BE2C (cell line): Measurements from ENCODE around the gene CCDC70.
A peak's percentile ranks its signal among the peaks of the same experiment; 100 is the strongest.

Experiments used
- DNase-seq: peaks from one replicate; pipeline ENCODE4 v3.0.0-alpha.2; 2020
- H3K27me3 ChIP-seq: fragments of 250-450 bp; sonication (Bioruptor Pico); 2 replicates; pipeline ENCODE4 v1.5.1; 2020; ENCODE audit warnings: mild to moderate bottlenecking
- H3K36me3 ChIP-seq: fragments of 250-450 bp; sonication (Bioruptor Pico); 2 replicates; pipeline ENCODE4 v1.5.1; 2020; ENCODE audit warnings: mild to moderate bottlenecking
- H3K4me1 ChIP-seq: fragments of 250-450 bp; sonication (Bioruptor Pico); 2 replicates; pipeline ENCODE4 v1.5.1; 2020
- H3K4me3 ChIP-seq: 2 replicates; pipeline ENCODE4 v1.5.1; 2011; ENCODE audit warnings: low read depth, low read length
- H3K9me3 ChIP-seq: fragments of 250-450 bp; sonication (Bioruptor Pico); 2 replicates; pipeline ENCODE4 v1.5.1; 2020
- TF ChIP-seq, protein P1 (sequence below): IDR thresholded peaks from 2 replicates; pipeline ENCODE4 v1.5.1; 2012; ENCODE audit warnings: mild to moderate bottlenecking, low read depth, low read length

The CCDC70 gene

DNA sequence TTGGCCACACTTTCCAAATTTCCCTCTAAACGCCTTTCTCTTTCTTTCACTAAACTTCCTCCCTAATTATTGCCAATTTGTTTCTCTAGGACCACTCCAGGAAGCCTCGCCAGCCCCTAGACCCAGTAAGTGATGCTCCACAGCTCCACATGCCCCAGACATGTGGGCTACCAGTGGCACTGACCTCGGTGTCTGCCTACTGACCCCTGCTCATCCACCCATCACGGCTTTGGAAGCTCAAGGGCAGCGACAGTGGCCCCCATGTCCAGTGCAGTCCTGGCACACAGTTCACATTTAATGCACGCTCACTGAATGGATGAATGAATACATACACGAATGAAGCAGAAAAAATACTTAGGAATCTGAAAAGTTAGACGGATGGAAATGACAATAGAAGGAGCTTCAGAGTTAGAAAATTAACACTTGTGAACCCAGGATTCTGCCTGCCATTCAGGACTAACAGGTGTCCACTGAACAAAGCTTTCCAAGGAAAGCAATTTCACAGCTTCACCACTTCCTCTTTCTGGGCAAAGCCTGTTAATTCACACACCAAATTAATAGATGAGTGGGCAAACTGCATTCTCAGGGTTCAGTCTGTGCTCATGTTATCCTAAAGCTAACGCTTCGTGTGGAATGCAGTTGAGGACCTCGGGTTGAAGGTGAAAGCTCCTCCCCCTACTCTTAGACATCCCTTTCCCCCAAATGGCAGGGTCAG lies 50.9 kb downstream of the CCDC70 start:
- H3K9me3 ChIP-seq: no peaks in the 10 kb centered on the region
- TF ChIP-seq, protein P1, sequence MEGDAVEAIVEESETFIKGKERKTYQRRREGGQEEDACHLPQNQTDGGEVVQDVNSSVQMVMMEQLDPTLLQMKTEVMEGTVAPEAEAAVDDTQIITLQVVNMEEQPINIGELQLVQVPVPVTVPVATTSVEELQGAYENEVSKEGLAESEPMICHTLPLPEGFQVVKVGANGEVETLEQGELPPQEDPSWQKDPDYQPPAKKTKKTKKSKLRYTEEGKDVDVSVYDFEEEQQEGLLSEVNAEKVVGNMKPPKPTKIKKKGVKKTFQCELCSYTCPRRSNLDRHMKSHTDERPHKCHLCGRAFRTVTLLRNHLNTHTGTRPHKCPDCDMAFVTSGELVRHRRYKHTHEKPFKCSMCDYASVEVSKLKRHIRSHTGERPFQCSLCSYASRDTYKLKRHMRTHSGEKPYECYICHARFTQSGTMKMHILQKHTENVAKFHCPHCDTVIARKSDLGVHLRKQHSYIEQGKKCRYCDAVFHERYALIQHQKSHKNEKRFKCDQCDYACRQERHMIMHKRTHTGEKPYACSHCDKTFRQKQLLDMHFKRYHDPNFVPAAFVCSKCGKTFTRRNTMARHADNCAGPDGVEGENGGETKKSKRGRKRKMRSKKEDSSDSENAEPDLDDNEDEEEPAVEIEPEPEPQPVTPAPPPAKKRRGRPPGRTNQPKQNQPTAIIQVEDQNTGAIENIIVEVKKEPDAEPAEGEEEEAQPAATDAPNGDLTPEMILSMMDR: no peak

GRCh38 chr13:51913421-51914136 lies 51.8 kb downstream of the CCDC70 start:
- Histone ChIP-seq H3K4me3 (no peak overlapping the region), H3K9me3 (no peaks in the 10 kb centered on the region), H3K27me3 (no peaks in the 10 kb centered on the region), H3K36me3 (no peaks in the 10 kb centered on the region), H3K4me1 (no peaks in the 10 kb centered on the region)
- DNase-seq: peak; percentile 66
- TF ChIP-seq, protein P1: peak; percentile 59

More for the DNA sequence above, 50.9 kb downstream of the CCDC70 start:
- Histone ChIP-seq H3K27me3 (no peaks in the 10 kb centered on the region), H3K36me3 (no peaks in the 10 kb centered on the region), H3K4me3 (no peak overlapping the region), H3K4me1 (no peaks in the 10 kb centered on the region)
- no peak for DNase-seq

DNA sequence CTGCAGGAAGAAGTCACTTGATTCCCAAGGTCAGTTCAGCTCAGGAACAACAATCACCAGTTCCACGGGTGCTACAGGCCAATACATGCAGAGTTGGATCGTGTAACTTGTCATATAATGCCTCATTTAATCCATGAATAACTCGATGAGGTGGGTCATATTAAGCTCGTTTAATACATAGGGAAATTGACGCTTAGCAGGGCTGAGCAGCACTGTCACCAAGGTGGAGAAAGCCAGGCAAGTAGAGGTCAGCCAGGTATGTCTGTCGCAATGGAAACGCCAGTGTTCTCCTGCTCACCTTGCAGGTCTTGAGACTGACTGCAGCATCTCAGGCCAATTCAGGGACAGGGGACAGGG lies 52.3 kb downstream of the CCDC70 start:
- Histone ChIP-seq H3K36me3 (no peaks in the 10 kb centered on the region), H3K27me3 (no peaks in the 10 kb centered on the region), H3K4me3 (no peak overlapping the region), H3K4me1 (no peaks in the 10 kb centered on the region), H3K9me3 (no peaks in the 10 kb centered on the region)
- DNase-seq: no peak
- TF ChIP-seq, protein P1: no peak
